ENCODE data around the gene FGGY. TPM values are rescaled to one million over a fixed set of nuclear protein-coding genes. Genes with fewer than 3 reads are reported as not detected.

Gene FGGY
- total RNA-seq, result 32.2 and 39.8 TPM in 2 replicates

GRCh38 chr1:59296358-59297256 lies at the start of gene FGGY:
Gene FGGY (plus strand): TSS chr1:59297094. CDS start chr1:59321550, 24,456 bp downstream.

All from bronchial smooth muscle cell (primary cell).